AG04449 (cell line): ENCODE measurements around the gene CERK.

Experiments
- CTCF ChIA-PET: fragments of 350-600 bp; formaldehyde crosslinking; extraction: SDS; loops from one replicate; lab custom pipeline; 2021; ENCODE audit warnings: antibody characterized with exemption; lab: Yijun Ruan, JAX
- POLR2A ChIA-PET: fragments of 400-600, 350-600 bp; formaldehyde crosslinking; extraction: SDS; loops from one replicate; lab custom pipeline; 2020; ENCODE audit warnings: antibody characterized with exemption, inconsistent platforms; lab: Yijun Ruan, JAX
- DNase-seq: peaks from one replicate; pipeline ENCODE4 v3.0.0-alpha.2; 2010; ENCODE audit warnings: low read depth, low spot score
- H3K4me3 ChIP-seq: 2 replicates; pipeline ENCODE4 v1.5.1; 2011; ENCODE audit warnings: low read depth, mild to moderate bottlenecking, control low read depth, low read length
- CTCF ChIP-seq: IDR thresholded peaks from one replicate; pipeline ENCODE4 v1.5.1; 2011; ENCODE audit warnings: mild to moderate bottlenecking, moderate library complexity, low read length, control low read depth, inconsistent platforms; ENCODE audit not compliant: insufficient read depth; ENCODE audit errors: missing control alignments

Gene CERK

GRCh38 chr22:46777609-46777970 is 39.5 kb upstream of the CERK start:
- no peak for DNase-seq
- POLR2A ChIA-PET: interaction anchor here (0.7 kb wide), 1 partner anchor 15 kb away, joined by 3 read pairs; the partner anchor contains the start of gene TBC1D22A
- H3K4me3 ChIP-seq: no peak overlapping the region
- no peak for TF ChIP-seq CTCF
- CTCF ChIA-PET: interaction anchor here (1.0 kb wide), 1 partner anchor 21 kb away, joined by 6 read pairs; no protein-coding TSS in a partner anchor

- DNase-seq: no peak
- ChIA-PET CTCF (interaction anchor here (1.0 kb wide), 1 partner anchor 22 kb away, joined by 6 read pairs; no protein-coding TSS in a partner anchor), POLR2A (no interaction called here)
- TF ChIP-seq CTCF: no peak
- no peak overlapping the region for H3K4me3 ChIP-seq
Observed at GRCh38 chr22:46776876-46777608, 39.0 kb upstream of the CERK start.

- POLR2A ChIA-PET: no interaction called here
- no peak overlapping the region for H3K4me3 ChIP-seq
- TF ChIP-seq CTCF: no peak
- no peak for DNase-seq
- CTCF ChIA-PET: interaction anchor here (1.1 kb wide), 1 partner anchor 17 kb away, joined by 4 read pairs; no protein-coding TSS in a partner anchor
Observed at GRCh38 chr22:46775850-46776826, 38.1 kb upstream of the CERK start.

- no peak for TF ChIP-seq CTCF
- no peak overlapping the region for H3K4me3 ChIP-seq
- ChIA-PET CTCF (interaction anchor here (1.0 to 2.5 kb wide), 4 partner anchors 15 to 28 kb away, joined by 3 to 12 read pairs (median 4); no protein-coding TSS in a partner anchor), POLR2A (interaction anchor here (2.2 kb wide), 1 partner anchor 12 kb away, joined by 11 read pairs; the partner anchor contains the start of gene TBC1D22A)
- DNase-seq: no peak
Observed at GRCh38 chr22:46774980-46775849, 37.2 kb upstream of the CERK start.

- H3K4me3 ChIP-seq: no peak overlapping the region
- CTCF ChIA-PET: interaction anchor here (1.0 to 2.5 kb wide), 6 partner anchors 10 to 29 kb away, joined by 3 to 12 read pairs (median 4); partner anchors contain the start of gene TBC1D22A
- TF ChIP-seq CTCF: no peak
- POLR2A ChIA-PET: interaction anchor here (2.2 kb wide), 1 partner anchor 12 kb away, joined by 11 read pairs; the partner anchor contains the start of gene TBC1D22A
- DNase-seq: no peak
Observed at GRCh38 chr22:46774253-46774979, 36.4 kb upstream of the CERK start.
